Stomach smooth muscle (tissue), 2 donors: ENCODE measurements around the gene SLC25A24.
"Not testable (repeated sequence)": the region's sequence is repeated elsewhere in the genome, so short reads cannot be mapped to it uniquely, and the experiment has no call there.

Source experiments
- H3K27ac ChIP-seq: one replicate; pipeline ENCODE4 v1.7.0; 2013; ENCODE audit warnings: mild to moderate bottlenecking, low read length, inconsistent platforms
- H3K27me3 ChIP-seq, 2 donors: one replicate each; pipeline ENCODE4 v1.7.0; 2013; ENCODE audit warnings: low read length in 2 of 2; ENCODE audit not compliant: insufficient read depth in 2 of 2, control insufficient read depth in 1 of 2
- H3K36me3 ChIP-seq, 2 donors: one replicate each; pipeline ENCODE4 v1.7.0; 2013; ENCODE audit warnings: low read length in 2 of 2; ENCODE audit not compliant: control insufficient read depth in 2 of 2, insufficient read depth in 2 of 2
- H3K4me1 ChIP-seq: one replicate; pipeline ENCODE4 v1.7.0; 2013; ENCODE audit warnings: low read length; ENCODE audit not compliant: control insufficient read depth, insufficient read depth
- H3K4me3 ChIP-seq, 2 donors: one replicate each; pipeline ENCODE4 v1.7.0; 2013; ENCODE audit warnings: low read length in 2 of 2
- H3K9ac ChIP-seq, 2 donors: one replicate each; pipeline ENCODE4 v1.7.0; 2013; ENCODE audit warnings: low read length in 2 of 2, mild to moderate bottlenecking in 1 of 2
- H3K9me3 ChIP-seq, 2 donors: one replicate each; pipeline ENCODE4 v1.7.0; 2013; ENCODE audit warnings: low read length in 2 of 2; ENCODE audit not compliant: control insufficient read depth in 2 of 2
- donor health status: healthy.
- donor health status: Pancreatic carcinoma.

Gene SLC25A24

GRCh38 chr1:108216028-108216890 lies 16.1 kb upstream of the SLC25A24 start:
- H3K27ac ChIP-seq, H3K27me3 ChIP-seq, H3K9ac ChIP-seq, H3K4me1 ChIP-seq, H3K9me3 ChIP-seq, H3K4me3 ChIP-seq, H3K36me3 ChIP-seq: not testable (repeated sequence)

- H3K36me3 ChIP-seq, H3K4me3 ChIP-seq, H3K9ac ChIP-seq, H3K27me3 ChIP-seq, H3K9me3 ChIP-seq, H3K4me1 ChIP-seq, H3K27ac ChIP-seq: not testable (repeated sequence)
These were observed 14.7 kb upstream of the SLC25A24 start for GRCh38 chr1:108214641-108215465.

- Histone ChIP-seq H3K4me1 (no peaks in the 10 kb centered on the region), H3K27me3 (peaks cover 5 to 10% of the 10 kb centered on the region in 2 donors), H3K9ac (no peak overlapping the region), H3K9me3 (no peaks in the 10 kb centered on the region), H3K4me3 (no peak overlapping the region), H3K27ac (no peak overlapping the region), H3K36me3 (no peaks in the 10 kb centered on the region)
These were observed 10.9 kb upstream of the SLC25A24 start for GRCh38 chr1:108211014-108211413.

- no peak overlapping the region for H3K27ac ChIP-seq
- no peaks in the 10 kb centered on the region for H3K4me1 ChIP-seq
- no peak overlapping the region for H3K4me3 ChIP-seq
- no peaks in the 10 kb centered on the region for H3K9me3 ChIP-seq
- no peak overlapping the region for H3K9ac ChIP-seq
- peaks cover 5 to 10% of the 10 kb centered on the region in 2 donors for H3K27me3 ChIP-seq
- H3K36me3 ChIP-seq, result no peaks in the 10 kb centered on the region
These were observed 9.4 kb upstream of the SLC25A24 start for GRCh38 chr1:108209456-108210108.

- H3K36me3 ChIP-seq, result no peaks in the 10 kb centered on the region
- H3K4me3 ChIP-seq, result no peak overlapping the region
- H3K9ac ChIP-seq, result no peak overlapping the region
- no peak overlapping the region for H3K27ac ChIP-seq
- peaks cover 5 to 10% of the 10 kb centered on the region in 2 donors for H3K27me3 ChIP-seq
- H3K4me1 ChIP-seq, result no peaks in the 10 kb centered on the region
- H3K9me3 ChIP-seq, result no peaks in the 10 kb centered on the region
These were observed 8.7 kb upstream of the SLC25A24 start for GRCh38 chr1:108208724-108209446.

- H3K27me3 ChIP-seq, H3K36me3 ChIP-seq, H3K9ac ChIP-seq, H3K4me1 ChIP-seq, H3K4me3 ChIP-seq, H3K9me3 ChIP-seq, H3K27ac ChIP-seq: not testable (repeated sequence)
These were observed 3.4 kb upstream of the SLC25A24 start for GRCh38 chr1:108203582-108203981.

- Histone ChIP-seq H3K9ac (no peak overlapping the region), H3K4me3 (no peak overlapping the region), H3K27me3 (no peaks in the 10 kb centered on the region), H3K9me3 (no peaks in the 10 kb centered on the region), H3K36me3 (peaks cover 0 to under 1% of the 10 kb centered on the region in 2 donors), H3K4me1 (no peaks in the 10 kb centered on the region), H3K27ac (no peak overlapping the region)
These were observed 1.5 kb upstream of the SLC25A24 start for GRCh38 chr1:108201687-108202086.

- Histone ChIP-seq H3K9ac (peak overlapping the region; percentile 70 to 80), H3K27me3 (no peaks in the 10 kb centered on the region), H3K9me3 (no peaks in the 10 kb centered on the region), H3K36me3 (peaks cover 0 to 3% of the 10 kb centered on the region in 2 donors), H3K27ac (peak overlapping the region; percentile 53), H3K4me1 (no peaks in the 10 kb centered on the region), H3K4me3 (peak overlapping the region; percentile 93 to 94)
These were observed 526 bp upstream of the SLC25A24 start for GRCh38 chr1:108200687-108201051.

GRCh38 chr1:108199201-108199691 lies 897 bp downstream of the SLC25A24 start:
- Histone ChIP-seq H3K9ac (peak overlapping the region; percentile 70 to 71), H3K9me3 (no peaks in the 10 kb centered on the region), H3K4me3 (peak overlapping the region; percentile 93 to 94), H3K4me1 (no peaks in the 10 kb centered on the region), H3K27me3 (no peaks in the 10 kb centered on the region), H3K27ac (peak overlapping the region; percentile 42), H3K36me3 (peaks cover 0 to 3% of the 10 kb centered on the region in 2 donors)

GRCh38 chr1:108194051-108194450 lies 6.1 kb downstream of the SLC25A24 start:
- Histone ChIP-seq H3K9ac (no peak overlapping the region), H3K4me1 (no peaks in the 10 kb centered on the region), H3K4me3 (no peak overlapping the region), H3K9me3 (no peaks in the 10 kb centered on the region), H3K27ac (no peak overlapping the region), H3K27me3 (no peaks in the 10 kb centered on the region), H3K36me3 (peaks cover 0 to 3% of the 10 kb centered on the region in 2 donors)
